BLaER1 treated with 17β-estradiol and CSF1 and Interleukin-3, amounts not matched to agents 10 nM and 100 nM (cell line): Measurements from ENCODE around the gene RPL27.
"Not testable (repeated sequence)": the region's sequence is repeated elsewhere in the genome, so short reads cannot be mapped to it uniquely, and the experiment has no call there.

ENCODE experiments used
- H3K27ac ChIP-seq, 11 experiments: shearing (Covaris generic); formaldehyde crosslinking; 2 replicates each; pipeline ENCODE4 v1.8.1; 2022
- H3K27me3 ChIP-seq, 11 experiments: shearing (Covaris generic); formaldehyde crosslinking; 2 replicates each; pipeline ENCODE4 v1.8.1; 2022
- H3K36me3 ChIP-seq, 11 experiments: shearing (Covaris generic); formaldehyde crosslinking; 2 replicates each; pipeline ENCODE4 v1.8.1; 2022
- H3K4me1 ChIP-seq, 10 experiments: shearing (Covaris generic); formaldehyde crosslinking; 2 replicates each; pipeline ENCODE4 v1.8.1; 2022
- H3K4me2 ChIP-seq, 11 experiments: shearing (Covaris generic); formaldehyde crosslinking; 2 replicates each; pipeline ENCODE4 v1.8.1; 2022
- H3K4me3 ChIP-seq, 10 experiments: shearing (Covaris generic); formaldehyde crosslinking; 2 replicates each; pipeline ENCODE4 v1.8.1; 2022
- H3K9ac ChIP-seq, 11 experiments: shearing (Covaris generic); formaldehyde crosslinking; 2 replicates each; pipeline ENCODE4 v1.8.1; 2022
- H3K9me3 ChIP-seq, 11 experiments: shearing (Covaris generic); formaldehyde crosslinking; replicated peaks in 1 of 11; 2 replicates each; pipeline ENCODE4 v1.8.1; 2022
- H4K20me1 ChIP-seq, 11 experiments: shearing (Covaris generic); formaldehyde crosslinking; 2 replicates each; pipeline ENCODE4 v1.8.1; 2022
- Cebpa-rat ChIP-seq, 11 experiments: shearing (Covaris generic); IDR thresholded peaks; 2 replicates each; pipeline ENCODE4 v1.8.1; 2022

RPL27 gene

GRCh38 chr17:42975265-42975664 lies 23.0 kb upstream of the RPL27 start:
- no peak for TF ChIP-seq Cebpa-rat (IDR thresholded peaks at IDR 0.05)
- Histone ChIP-seq H3K36me3 (no peaks in the 10 kb centered on the region), H3K9ac (peak overlapping the region in 8 of 11 experiments; percentile 9 to 58 (median 34); a peak in 6 of 22 replicates), H3K27ac (peak overlapping the region in 7 of 11 experiments; percentile 1 to 50 (median 28); a peak in 7 of 22 replicates), H3K4me1 (peaks cover 19 to 40% (median 33%) of the 10 kb centered on the region in 10 experiments), H3K4me2 (peak overlapping the region; percentile 59 to 83 (median 66)), H3K4me3 (no peak overlapping the region), H3K9me3 (no peaks in the 10 kb centered on the region), H3K27me3 (no peaks in the 10 kb centered on the region), H4K20me1 (no peaks in the 10 kb centered on the region)

- not testable (repeated sequence) for H3K36me3 ChIP-seq, H3K9me3 ChIP-seq, H4K20me1 ChIP-seq, H3K27me3 ChIP-seq, H3K4me3 ChIP-seq
- Histone ChIP-seq H3K27ac (peak overlapping the region in 7 of 11 experiments; percentile 1 to 50 (median 28); a peak in 9 of 22 replicates), H3K9ac (peak overlapping the region in 8 of 11 experiments; percentile 9 to 58 (median 34); a peak in 7 of 22 replicates), H3K4me2 (peak overlapping the region; percentile 59 to 83 (median 66)), H3K4me1 (peaks cover 19 to 40% (median 33%) of the 10 kb centered on the region in 10 experiments)
These were observed 22.5 kb upstream of the RPL27 start for GRCh38 chr17:42975701-42976100.

GRCh38 chr17:42979511-42980273 lies 18.5 kb upstream of the RPL27 start, which contains the start of gene PTGES3L:
PTGES3L (minus strand) TSS chr17:42980080; CDS start chr17:42980053, 27 bp downstream.
- Histone ChIP-seq H3K36me3 (peaks cover 0 to 10% (median 0%) of the 10 kb centered on the region in 11 experiments; a peak in 3 of 22 replicates), H3K9me3 (no peaks in the 10 kb centered on the region), H3K4me1 (peaks cover 54 to 71% (median 66%) of the 10 kb centered on the region in 10 experiments), H3K9ac (peak within 1 kb of the TSS; percentile 80 to 93 (median 84)), H3K27ac (peak within 1 kb of the TSS; percentile 55 to 88 (median 80)), H3K4me3 (peak within 1 kb of the TSS; percentile 89 to 100 (median 97)), H3K27me3 (no peaks in the 10 kb centered on the region), H4K20me1 (peaks cover 0 to 20% (median 5%) of the 10 kb centered on the region in 11 experiments; a peak in 8 of 22 replicates), H3K4me2 (peak within 1 kb of the TSS; percentile 89 to 99 (median 95))
- TF ChIP-seq Cebpa-rat (IDR thresholded peaks at IDR 0.05) = no peak

- peaks cover 0 to 20% (median 5%) of the 10 kb centered on the region in 11 experiments; a peak in 8 of 22 replicates for H4K20me1 ChIP-seq
- H3K36me3 ChIP-seq = peaks cover 0 to 10% (median 0%) of the 10 kb centered on the region in 11 experiments; a peak in 3 of 22 replicates
- peaks cover 55 to 71% (median 65%) of the 10 kb centered on the region in 10 experiments for H3K4me1 ChIP-seq
- H3K4me3 ChIP-seq = peak within 1 kb of the TSS; percentile 89 to 100 (median 97)
- peak within 1 kb of the TSS; percentile 55 to 88 (median 80) for H3K27ac ChIP-seq
- H3K9ac ChIP-seq = peak within 1 kb of the TSS; percentile 80 to 93 (median 84)
- H3K4me2 ChIP-seq = peak within 1 kb of the TSS; percentile 89 to 99 (median 95)
- TF ChIP-seq Cebpa-rat (IDR thresholded peaks at IDR 0.05) = no peak
- no peaks in the 10 kb centered on the region for H3K27me3 ChIP-seq
- H3K9me3 ChIP-seq = no peaks in the 10 kb centered on the region
These were observed 17.9 kb upstream of the RPL27 start, which contains the start of gene RUNDC1 for GRCh38 chr17:42980274-42980765. RUNDC1 (plus strand) TSS chr17:42980565; CDS start chr17:42980577, 12 bp downstream.

GRCh38 chr17:42980766-42981397 lies 17.3 kb upstream of the RPL27 start:
- peaks cover 0 to 11% (median 4%) of the 10 kb centered on the region in 11 experiments; a peak in 11 of 22 replicates for H3K36me3 ChIP-seq
- H3K4me3 ChIP-seq = peak overlapping the region; percentile 89 to 100 (median 97)
- peaks cover 0 to 20% (median 5%) of the 10 kb centered on the region in 11 experiments; a peak in 8 of 22 replicates for H4K20me1 ChIP-seq
- H3K27me3 ChIP-seq = no peaks in the 10 kb centered on the region
- H3K4me2 ChIP-seq = peak overlapping the region; percentile 89 to 99 (median 95)
- TF ChIP-seq Cebpa-rat (IDR thresholded peaks at IDR 0.05) = no peak
- peaks cover 54 to 71% (median 65%) of the 10 kb centered on the region in 10 experiments for H3K4me1 ChIP-seq
- H3K27ac ChIP-seq = peak overlapping the region; percentile 55 to 88 (median 80)
- no peaks in the 10 kb centered on the region for H3K9me3 ChIP-seq
- peak overlapping the region; percentile 80 to 93 (median 84) for H3K9ac ChIP-seq

GRCh38 chr17:42982266-42982665 lies 16.0 kb upstream of the RPL27 start:
- Histone ChIP-seq H3K36me3 (peaks cover 5 to 25% (median 17%) of the 10 kb centered on the region in 11 experiments), H3K9ac (peak overlapping the region in 9 of 11 experiments; percentile 80 to 93 (median 84); a peak in 10 of 22 replicates), H3K9me3 (no peaks in the 10 kb centered on the region), H3K4me2 (peak overlapping the region; percentile 89 to 99 (median 95)), H3K4me1 (peaks cover 63 to 72% (median 66%) of the 10 kb centered on the region in 10 experiments), H3K27ac (no peak overlapping the region), H4K20me1 (peaks cover 0 to 20% (median 5%) of the 10 kb centered on the region in 11 experiments; a peak in 8 of 22 replicates), H3K27me3 (no peaks in the 10 kb centered on the region), H3K4me3 (peak overlapping the region; percentile 89 to 100 (median 97); a peak in 15 of 20 replicates)
- TF ChIP-seq Cebpa-rat (IDR thresholded peaks at IDR 0.05) = no peak

GRCh38 chr17:42985225-42985624 lies 13.0 kb upstream of the RPL27 start:
- peaks cover 0 to 20% (median 5%) of the 10 kb centered on the region in 11 experiments; a peak in 8 of 22 replicates for H4K20me1 ChIP-seq

GRCh38 chr17:42989141-42989540 lies 9.1 kb upstream of the RPL27 start:
- H3K9me3 ChIP-seq = no peaks in the 10 kb centered on the region
- H3K4me3 ChIP-seq = no peak overlapping the region
- peaks cover 73 to 85% (median 83%) of the 10 kb centered on the region in 11 experiments for H3K36me3 ChIP-seq
- H3K4me2 ChIP-seq = no peak overlapping the region
- no peak overlapping the region for H3K27ac ChIP-seq
- no peak overlapping the region for H3K9ac ChIP-seq
- H3K27me3 ChIP-seq = no peaks in the 10 kb centered on the region
- peaks cover 0 to 8% (median 0%) of the 10 kb centered on the region in 11 experiments; a peak in 3 of 22 replicates for H4K20me1 ChIP-seq
- peaks cover 27 to 58% (median 43%) of the 10 kb centered on the region in 10 experiments for H3K4me1 ChIP-seq
- TF ChIP-seq Cebpa-rat (IDR thresholded peaks at IDR 0.05) = no peak

More at GRCh38 chr17:42985225-42985624, 13.0 kb upstream of the RPL27 start:
- Histone ChIP-seq H3K27ac (peak overlapping the region; percentile 47 to 80 (median 76); a peak in 21 of 22 replicates), H3K4me2 (peak overlapping the region; percentile 62 to 96 (median 86)), H3K9ac (peak overlapping the region; percentile 18 to 69 (median 64); a peak in 20 of 22 replicates), H3K4me3 (peak overlapping the region in 8 of 10 experiments; percentile 12 to 49 (median 36); a peak in 11 of 20 replicates), H3K9me3 (no peaks in the 10 kb centered on the region), H3K4me1 (peaks cover 52 to 76% (median 61%) of the 10 kb centered on the region in 10 experiments), H3K36me3 (peaks cover 34 to 54% (median 47%) of the 10 kb centered on the region in 11 experiments), H3K27me3 (no peaks in the 10 kb centered on the region)
- no peak for TF ChIP-seq Cebpa-rat (IDR thresholded peaks at IDR 0.05)
